Measurements from ENCODE around the gene NIF3L1. TPM values are rescaled to one million over a fixed set of nuclear protein-coding genes. Genes with fewer than 3 reads are reported as not detected.
A peak's percentile ranks its signal among the peaks of the same experiment; 100 is the strongest.

Gene NIF3L1
- total and polyA plus RNA-seq, 9 of the 15 experiments (the other 6 are each of a cell fraction or from before 2014, with no cell fraction given) = 26.7 to 89.5 (median 45.6) TPM

- no peak for TF ChIP-seq IRF1 (CRISPR knock-in tag; IDR thresholded peaks at IDR 0.05; ENCODE audit: borderline replicate concordance)
- TF ChIP-seq ATF4 (CRISPR knock-in tag; IDR thresholded peaks at IDR 0.05) = peak; percentile 85
- no peak for TF ChIP-seq ZNF224 (CRISPR knock-in tag; IDR thresholded peaks at IDR 0.05)
- no peak for TF ChIP-seq NR2C2 (CRISPR knock-in tag; IDR thresholded peaks at IDR 0.05)
- TF ChIP-seq NR2C2 (tag; IDR thresholded peaks at IDR 0.05) = peak; percentile 15; the same call in 1 of the 2 replicates
- no peak for TF ChIP-seq KLF10 (CRISPR knock-in tag; IDR thresholded peaks at IDR 0.05)
- no peak for TF ChIP-seq ARID3A (IDR thresholded peaks at IDR 0.05; ENCODE audit: borderline replicate concordance, low read depth, low read length)
- TF ChIP-seq ZNF398 (CRISPR knock-in tag; IDR thresholded peaks at IDR 0.05) = no peak
- TF ChIP-seq ATF2 (CRISPR knock-in tag; IDR thresholded peaks at IDR 0.05) = no peak
- TF ChIP-seq SUPT5H (IDR thresholded peaks at IDR 0.05) = no peak
- no peak for TF ChIP-seq KDM1A (IDR thresholded peaks at IDR 0.05)
- no peak for TF ChIP-seq ZNF740 (CRISPR knock-in tag; IDR thresholded peaks at IDR 0.05)
- no peak for TF ChIP-seq ZNF740 (tag; IDR thresholded peaks at IDR 0.05)
- TF ChIP-seq MNT (conservative IDR thresholded peaks at IDR 0.05) = no peak
- no peak for TF ChIP-seq EP300 (IDR thresholded peaks at IDR 0.05; ENCODE audit: low read length)
- peak; percentile 31; the same call in 1 of the 2 replicates for TF ChIP-seq SMAD4 (CRISPR knock-in tag; conservative IDR thresholded peaks at IDR 0.05)
- no peak for TF ChIP-seq ZNF354B (CRISPR knock-in tag; IDR thresholded peaks at IDR 0.05)
- TF ChIP-seq CBX8 (IDR thresholded peaks at IDR 0.05; ENCODE audit: borderline replicate concordance, extremely low read depth, low read depth, low read length, poor library complexity, severe bottlenecking) = no peak
Observed at GRCh38 chr2:200871151-200871550, 18.0 kb upstream of the NIF3L1 start (continued).

Data from K562 (cell line).